ENCODE measurements around the gene HPS1.
A peak's percentile ranks its signal among the peaks of the same experiment; 100 is the strongest.

HPS1 gene

DNA sequence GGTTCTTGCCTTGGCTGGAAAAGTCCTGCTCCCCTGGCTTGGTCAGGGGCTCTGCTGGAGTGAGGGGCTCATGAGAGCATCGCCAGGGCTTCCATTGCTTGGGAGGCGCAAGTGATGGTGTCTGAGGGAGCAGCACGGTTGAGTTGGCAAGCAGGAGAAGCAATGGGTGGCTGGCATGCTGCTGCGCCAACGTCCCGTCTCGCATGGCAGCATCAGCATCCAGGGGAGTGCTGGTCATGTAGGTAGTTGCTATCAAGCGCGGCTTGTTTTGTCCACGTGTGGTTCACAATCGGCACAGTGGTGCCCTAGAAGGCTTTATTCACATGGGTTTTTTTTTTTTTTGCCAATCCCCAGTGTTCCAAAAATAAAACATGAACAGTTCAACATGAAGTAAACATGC, 35.6 kb downstream of the HPS1 start:
- DNase-seq (no peak), ATAC-seq (no peak)

DNA sequence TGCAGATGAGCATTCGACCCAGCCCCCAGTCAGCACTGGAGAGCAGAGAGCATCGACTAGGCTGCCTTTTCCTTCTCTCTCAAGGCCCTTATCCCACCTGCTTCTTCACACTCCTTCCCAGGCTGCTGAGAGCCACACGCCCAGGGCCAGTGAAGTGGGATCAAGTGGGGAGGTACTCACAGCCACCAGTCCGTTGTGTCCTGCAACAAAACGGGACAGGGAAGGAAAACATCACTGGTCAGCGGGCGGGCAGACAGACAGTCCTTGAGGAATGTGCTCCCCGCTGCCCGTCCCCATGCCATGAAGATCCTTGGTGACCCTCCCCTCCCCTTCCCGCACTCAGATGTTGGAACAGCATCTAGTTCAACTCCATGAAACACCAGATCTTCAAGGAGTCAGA, 36.0 kb downstream of the HPS1 start:
- ATAC-seq (no peak), DNase-seq (no peak)

DNA sequence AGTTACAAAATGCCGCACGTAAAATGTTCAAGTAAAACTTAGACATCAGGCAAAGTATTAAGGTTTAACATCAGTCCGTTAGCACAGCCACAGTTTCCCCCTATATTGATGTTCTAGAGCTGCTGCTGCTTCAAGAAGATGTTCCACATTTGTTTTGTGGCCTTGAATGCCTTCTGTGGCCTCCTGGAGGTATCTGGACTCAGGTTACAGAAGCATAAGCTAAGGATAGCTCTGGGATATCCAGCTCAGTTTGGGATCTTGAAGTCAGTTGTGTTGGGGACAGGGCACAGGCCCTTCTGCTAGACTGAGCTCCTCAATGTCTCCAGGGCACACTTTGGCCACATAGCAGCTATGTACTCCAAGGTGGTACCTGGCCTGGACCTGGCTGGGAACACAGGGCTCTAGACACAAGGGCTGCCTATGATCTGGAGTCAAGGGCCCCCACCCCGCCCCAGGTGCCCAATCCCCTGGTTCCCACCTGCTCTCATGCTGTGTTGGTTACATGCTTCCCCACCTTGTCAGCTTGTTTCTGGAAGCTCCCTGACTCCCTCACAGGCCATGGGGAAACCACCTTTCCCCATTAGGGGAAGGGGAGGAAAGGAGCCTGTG, 36.5 kb downstream of the HPS1 start:
- no peak for DNase-seq
- no peak for ATAC-seq

DNA sequence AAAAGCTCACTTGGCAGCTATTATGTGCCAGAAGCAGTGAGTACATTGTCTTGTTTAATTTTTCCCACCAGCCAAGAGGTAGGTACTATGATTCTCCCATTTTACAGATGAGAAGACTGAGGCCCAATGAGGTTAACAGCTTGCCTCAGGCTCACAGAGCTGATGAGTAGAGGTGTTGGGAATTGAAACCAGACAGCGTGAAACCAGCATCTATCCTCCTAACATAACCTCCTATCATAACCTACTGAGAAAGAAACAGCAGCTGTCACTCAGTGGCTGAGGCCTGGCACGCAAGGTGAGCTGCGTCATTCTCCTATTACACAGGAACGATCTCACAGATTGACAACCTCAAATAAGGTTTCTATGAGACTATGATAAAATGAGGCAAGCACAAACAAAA, 37.9 kb downstream of the HPS1 start:
- ATAC-seq = no peak
- DNase-seq = no peak

DNA sequence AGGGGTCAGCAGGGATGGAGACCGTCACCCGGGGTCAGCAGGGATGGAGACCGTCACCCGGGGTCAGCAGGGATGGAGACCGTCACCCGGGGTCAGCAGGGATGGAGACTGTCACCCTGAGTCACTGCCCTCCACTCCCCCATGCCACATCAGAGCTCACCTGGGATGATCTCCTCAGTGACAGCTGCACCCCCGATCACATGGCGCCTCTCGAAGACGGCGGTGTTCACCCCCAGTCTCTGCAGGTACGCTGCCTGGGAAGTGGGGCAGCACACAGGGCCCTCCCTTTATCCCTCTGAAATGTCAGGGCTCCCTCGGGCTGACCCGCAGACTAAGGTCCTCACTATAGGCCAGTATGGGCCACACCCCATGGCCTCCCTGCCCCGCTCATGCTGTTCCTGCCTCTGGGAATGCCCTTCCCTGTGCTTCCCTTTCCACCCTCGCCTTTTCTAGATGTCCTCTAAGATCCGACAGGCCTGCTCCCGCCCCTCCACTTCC, 38.9 kb downstream of the HPS1 start:
- DNase-seq = no peak
- ATAC-seq = no peak

DNA sequence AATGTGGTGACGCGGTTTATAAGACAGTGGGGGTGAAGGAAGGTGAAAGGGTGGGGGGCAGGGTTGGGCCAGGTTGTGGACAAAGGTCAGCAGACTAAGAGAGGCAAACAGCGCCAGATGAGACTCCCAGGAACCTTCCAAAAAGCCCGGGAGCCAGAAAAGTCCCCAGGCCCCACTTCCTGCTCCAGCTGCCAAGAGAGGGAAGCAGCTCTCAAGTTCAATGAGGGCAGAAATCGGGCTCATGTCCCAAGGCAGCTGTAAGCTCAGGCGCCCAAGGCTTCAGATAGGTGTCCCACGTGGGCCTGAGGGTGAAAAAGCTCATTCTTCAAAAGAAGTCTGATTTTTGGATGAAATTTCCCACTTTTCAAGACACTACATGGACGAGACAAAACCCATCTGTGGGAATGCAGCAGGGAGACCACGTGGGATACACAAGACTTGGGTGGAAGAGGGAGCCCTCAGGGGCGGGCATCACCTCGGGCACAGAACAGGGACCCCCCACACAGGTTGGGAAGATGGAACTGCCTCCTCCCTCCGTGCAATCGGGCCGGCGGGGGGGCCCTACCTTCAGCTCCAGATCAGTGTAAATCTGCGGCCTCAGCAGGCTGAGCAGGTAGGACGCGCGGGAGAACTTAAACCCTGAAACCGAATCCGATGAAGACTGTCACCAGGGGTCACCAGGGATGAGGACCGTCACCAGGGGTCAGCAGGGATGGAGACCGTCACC, 39.6 kb downstream of the HPS1 start:
- ATAC-seq (no peak), DNase-seq (no peak)

DNA sequence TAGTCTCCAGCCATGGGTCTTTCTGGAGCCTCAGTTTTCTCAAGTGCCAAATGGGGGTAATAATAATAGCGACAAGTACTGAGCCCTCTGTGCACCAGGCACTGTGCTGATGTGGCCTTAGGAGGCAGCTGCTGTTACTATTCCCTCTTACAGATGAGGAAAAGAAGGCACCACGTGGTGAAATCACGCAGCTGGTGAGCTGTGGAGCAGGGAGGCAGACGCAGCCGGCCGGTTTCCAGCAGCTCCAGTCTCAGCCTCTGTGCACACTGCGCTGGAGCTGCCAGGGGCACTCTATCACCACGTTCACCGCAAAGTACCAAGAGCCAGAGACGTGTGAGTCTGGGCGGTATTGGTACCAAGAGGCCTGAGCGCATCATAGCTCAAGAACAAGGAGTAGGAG, 41.3 kb downstream of the HPS1 start:
- ATAC-seq (no peak), DNase-seq (no peak)

DNA sequence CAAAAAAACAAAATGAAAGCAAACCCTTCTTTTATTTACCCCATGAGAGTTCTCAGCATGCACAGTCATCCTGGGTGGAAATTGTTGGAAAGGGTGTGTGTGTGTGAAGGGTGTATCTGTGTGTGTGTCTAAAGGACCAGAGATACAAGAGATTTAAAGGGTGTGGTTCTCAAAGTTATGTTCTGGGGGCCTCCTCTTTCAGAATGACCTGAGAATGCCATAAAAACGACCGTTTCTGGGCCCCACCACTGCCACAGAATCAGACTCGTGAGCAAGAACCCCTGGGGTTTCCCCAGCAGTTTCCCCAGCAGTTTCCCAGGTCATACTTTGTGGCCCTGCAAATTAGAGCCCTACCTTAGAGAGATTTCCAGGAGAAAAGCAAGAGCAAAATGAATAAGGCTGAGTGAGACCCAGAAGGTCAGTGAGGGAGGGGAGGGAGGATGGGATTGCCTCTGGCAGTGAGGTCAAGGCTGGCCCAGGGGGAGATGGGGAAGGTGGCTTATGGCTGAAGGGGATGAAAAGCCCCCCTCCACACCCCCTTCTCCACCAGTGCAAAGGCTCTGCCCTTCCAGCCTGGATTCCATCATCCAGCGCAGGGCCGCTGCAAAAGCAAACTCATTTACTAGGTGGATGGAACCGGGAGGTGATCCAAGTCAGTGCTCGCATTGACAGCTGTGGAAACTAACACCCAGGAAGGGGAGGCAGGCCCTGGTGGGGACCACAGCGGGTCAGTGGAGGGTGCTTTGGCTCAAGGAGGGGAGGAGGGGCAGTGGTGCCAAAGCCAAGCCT, 42.0 kb downstream of the HPS1 start:
- peak; percentile 38 for DNase-seq
- ATAC-seq = peak; percentile 77

DNA sequence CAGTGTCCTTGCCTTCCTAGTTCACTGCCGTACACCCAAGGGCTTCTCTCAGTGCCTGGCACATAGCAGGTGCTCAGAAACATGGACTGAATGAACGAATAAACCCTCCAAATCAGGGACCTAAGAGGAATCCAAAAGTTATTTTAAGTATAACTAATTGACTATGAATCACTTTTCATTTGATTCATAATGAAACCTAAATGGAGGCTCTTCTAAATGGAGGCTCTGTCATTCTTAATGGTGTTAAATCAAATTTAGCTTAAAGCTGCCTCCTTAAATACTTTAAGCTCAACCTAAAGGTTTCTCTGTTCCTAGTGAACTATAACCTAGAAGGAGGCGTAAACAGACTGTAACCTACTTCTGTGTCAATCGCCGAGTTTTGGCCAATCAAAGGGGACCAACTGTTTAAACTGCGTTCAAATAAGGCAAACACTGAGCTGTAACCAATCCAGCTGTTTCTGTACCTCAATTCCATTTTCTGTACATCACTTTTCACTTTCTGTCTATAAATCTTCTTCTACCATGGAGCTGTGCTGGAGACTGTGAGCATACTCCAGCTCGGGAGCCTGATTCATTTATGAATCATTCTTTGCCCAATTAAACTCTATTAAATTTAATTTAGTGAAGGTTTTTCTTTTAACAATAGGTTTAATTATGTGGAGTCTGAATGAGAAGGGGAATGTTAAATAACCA, 42.8 kb downstream of the HPS1 start:
- ATAC-seq = peak; percentile 20
- DNase-seq = no peak

DNA sequence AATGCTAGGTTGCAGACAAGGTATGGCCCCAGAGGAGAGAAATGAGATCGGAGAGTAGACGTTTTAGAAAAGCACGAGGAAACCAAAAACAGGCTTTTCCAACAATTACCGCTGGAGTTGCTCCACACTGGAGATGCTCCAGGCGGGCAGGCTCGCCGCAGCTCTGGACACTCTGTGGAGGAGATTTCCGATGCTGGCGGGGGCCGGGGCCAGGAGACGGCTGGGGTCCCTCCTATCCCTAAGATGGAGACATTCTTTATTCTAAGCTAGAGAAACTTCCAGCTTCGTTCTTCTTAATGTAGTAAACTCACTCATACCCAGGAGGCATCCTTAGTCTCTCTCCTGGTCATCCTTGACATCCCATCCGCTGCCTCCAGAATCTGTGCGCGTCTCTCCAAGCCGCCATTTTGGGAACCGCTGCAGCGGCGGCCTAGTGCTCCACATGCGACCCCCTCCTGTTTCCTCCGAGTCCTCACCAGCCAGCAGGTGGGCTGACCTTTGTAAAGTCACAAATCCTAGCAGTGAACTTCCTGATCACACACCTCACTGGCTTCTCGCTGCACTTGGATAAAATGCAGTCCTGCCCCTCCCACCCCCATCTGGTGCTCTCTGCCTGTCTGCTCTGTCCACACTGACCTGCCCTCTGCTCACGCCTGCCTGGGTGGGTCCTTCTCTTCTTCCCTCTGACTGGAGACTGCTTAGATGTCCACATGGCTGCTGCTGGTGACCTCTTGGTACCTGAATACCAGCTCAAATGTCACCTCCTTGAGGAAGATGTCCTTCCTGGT, 43.6 kb downstream of the HPS1 start:
- ATAC-seq (no peak), DNase-seq (no peak)

DNA sequence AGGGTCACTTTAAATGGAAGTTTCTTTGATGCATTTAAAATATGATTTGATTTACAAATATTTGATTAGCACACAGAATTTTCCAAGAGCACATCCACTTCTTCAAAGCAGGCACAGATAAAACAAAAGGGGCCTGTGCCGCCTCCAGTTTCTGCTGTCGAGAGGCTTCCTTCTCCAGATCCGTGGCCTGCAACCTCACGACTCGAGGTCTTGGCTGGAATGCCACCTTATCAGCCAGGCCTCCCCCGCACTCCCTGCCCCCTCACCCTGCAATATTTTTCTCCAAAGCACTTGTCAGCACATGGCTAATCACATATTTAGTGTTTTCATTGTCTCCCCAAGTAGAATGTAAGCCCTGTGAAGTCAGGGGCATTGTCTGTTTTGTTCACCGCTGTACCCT, 44.3 kb downstream of the HPS1 start:
- ATAC-seq (no peak), DNase-seq (no peak)

DNA sequence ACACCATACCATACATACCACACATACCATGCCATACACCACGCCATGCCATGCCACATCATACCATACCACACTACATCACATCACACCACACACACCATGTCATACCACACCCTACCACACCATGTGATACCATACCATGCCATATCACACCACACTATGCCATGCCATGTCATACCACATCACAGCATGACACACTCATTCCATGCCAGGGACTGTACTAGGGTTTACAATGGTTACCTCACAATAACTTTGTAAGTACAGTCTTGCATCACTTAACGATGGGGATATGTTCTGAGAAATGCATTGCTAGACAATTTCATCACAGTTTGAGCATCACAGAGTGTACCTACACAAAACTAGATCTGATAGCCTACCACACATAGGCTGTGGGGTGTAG, 46.3 kb downstream of the HPS1 start:
- DNase-seq (no peak), ATAC-seq (peak; percentile 32)

DNA sequence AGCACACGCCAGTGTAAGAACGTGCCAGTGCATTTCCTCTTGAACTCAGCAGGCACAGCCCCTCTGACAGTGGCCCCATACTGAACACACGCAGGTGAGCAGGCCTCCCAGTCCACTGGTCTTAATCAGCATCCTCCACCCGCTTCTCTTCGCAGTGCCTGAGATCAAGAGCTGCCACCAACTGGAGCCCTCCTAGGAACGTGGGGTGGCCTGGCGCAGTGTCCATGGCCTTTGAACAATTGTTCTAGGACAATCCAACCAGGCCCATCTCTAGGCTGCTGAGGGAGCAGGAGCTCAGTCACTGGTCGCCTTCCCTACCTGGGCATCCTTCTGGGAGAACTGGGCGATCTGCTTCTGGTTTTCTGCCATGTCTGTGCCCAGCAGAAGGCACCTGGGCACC, 47.0 kb downstream of the HPS1 start:
- ATAC-seq = no peak
- no peak for DNase-seq

DNA sequence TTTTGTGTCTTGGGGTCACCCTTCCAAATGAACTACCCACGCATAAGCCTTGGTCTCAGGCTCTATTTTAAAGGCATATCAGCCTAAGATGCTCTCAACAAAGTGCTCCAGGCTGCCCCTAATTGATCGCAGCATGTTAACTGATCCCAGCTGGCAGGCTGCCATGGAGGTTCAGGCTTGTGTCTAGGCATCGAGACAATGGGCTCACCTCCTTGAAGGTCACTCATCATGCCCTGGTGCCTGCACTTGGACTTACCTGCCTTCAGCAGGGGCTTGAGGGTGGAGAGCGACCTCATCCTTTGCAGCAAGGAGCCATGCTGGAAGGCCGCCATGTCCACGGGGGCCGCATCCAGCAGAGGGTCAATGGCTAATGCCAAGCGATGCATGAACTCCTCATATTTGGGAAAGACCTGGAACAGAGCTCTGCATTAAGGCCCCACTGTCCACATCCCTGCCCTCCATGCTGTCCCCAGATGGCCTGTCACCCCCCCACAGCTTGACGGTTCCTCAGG, 49.6 kb downstream of the HPS1 start:
- DNase-seq (no peak), ATAC-seq (no peak)

DNA sequence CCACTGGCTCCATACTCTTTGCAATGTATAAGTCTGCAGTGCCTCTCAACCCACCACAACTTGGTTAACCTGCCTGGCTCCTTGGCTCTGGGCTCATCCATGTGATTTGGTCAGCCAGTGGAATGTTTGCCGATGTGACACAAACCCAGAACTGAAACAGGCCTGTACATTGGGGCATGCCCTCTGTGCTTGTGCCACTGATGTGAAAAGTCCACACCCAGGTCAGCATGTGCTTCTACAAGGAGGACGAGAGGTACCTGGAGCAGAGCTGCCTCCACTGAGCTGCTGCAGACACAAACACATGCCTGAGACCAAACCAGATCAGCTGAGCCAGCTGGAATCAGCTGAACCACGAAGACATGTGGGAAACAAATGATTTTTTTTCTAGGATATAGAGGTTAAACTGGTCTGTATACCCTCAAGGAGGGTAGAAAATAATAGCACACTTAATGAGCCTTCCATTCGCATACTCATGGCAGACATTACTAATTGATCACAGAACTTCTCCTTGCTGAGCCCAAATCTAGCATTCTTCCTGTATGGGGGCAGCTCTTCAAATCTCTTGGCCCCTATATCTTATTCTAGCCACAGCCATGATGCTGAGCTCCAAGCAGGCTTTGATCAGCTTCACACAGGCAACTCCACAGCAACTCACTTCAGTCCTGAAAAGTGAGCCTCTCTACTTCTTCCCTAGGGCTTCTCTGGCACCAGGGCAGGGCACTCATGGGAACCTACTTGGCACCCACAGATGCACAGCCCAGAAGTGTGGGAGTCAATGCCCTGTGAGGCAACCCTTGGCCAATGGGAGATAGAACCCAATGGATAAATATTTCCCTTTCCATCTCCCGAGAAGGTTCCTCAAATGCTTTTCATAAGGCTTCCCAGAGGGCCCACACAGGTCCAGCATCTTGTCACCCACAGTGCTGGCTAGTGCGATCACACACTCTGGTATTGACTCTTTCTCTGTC, 50.4 kb downstream of the HPS1 start:
- ATAC-seq = no peak
- no peak for DNase-seq

DNA sequence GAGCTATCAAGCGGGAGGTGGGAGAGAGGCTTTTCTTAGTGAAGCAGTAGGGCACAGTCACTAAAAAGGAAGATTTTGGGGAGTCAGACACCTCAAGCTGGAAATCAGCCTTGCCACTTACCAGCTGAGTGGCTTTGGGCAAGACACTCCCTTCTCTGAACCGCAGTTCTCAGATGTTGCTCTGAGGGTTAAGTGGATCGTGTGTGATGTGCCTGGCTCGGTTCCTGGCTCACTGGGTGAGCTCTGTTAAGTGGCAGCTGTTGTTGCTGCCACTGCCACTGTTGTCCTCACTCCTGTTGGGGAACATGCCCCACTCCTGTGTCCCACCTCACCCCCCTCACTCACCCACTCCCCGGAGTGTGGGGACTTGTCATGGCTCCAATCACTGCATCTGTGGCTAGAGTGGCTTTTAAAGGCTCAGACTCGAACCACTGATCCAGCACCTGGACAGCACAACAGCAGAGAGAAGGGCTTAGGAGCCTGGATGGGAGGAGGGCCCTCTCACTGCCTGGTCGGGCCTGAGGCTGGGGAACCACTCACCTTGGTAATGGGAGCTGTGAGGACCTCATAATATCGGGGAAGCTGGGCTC, 51.8 kb downstream of the HPS1 start:
- DNase-seq = no peak
- ATAC-seq = no peak

DNA sequence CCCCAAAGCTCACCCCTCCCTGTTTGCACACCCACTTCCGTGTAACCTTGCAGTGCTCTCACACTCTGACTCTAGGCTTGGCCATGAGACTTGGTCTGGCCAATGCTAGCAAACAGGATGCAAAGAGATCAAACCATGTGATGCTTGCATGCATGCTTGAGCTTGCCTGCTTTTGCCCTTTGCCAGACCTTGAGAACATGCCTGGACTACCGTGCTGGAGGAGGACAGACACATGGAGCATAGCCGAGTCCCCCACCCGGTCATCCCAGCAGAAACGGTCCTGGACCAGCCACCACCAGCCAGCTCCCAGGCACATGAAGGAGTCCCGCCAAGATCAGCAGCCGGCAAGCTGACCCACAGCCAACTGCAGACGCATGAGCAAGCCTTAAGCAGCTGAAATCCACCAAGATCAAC, 55.1 kb downstream of the HPS1 start:
- no peak for DNase-seq

DNA sequence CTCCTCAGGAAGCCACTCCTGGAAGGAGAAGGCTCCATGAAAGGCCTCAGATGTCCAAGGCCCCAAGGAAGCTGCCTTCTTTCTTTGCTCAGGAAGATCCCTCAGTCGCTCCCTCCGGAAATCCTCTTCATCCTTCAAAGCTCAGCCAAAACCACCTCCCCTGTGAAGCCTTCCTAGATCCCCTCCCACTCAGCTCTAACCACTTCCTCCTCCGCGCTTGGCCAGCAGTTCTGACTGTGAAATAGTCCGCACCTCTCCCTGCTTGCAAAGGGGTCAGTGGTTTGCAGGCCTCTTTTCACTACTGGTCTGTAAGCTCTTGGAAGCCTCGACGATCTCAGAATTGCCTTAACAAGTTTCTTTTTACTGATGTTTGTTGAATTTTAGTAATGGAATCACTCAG, 55.7 kb downstream of the HPS1 start:
- peak; percentile 16 for DNase-seq

More for the DNA sequence above, 55.1 kb downstream of the HPS1 start:
- ATAC-seq = no peak

DNA sequence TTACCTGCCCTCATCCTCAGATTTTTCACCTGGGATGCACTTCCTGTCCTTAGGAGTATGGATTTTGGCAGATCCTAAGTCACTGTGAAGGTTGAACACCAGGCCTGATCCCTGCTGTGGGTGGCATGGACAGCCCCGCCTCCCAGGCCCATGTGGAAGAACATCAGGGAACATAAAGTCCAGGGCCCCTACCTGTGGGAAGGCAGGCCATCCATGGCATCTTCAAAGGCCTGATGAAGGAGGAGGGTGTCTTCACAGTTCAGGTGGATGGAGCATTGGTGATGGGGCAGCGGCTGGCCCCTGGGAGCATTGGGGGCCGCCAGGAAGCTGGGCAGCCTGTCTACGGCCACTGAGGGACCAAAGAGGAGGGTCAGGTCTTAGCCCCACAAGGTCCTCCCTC, 56.3 kb downstream of the HPS1 start:
- no peak for DNase-seq
- ATAC-seq = no peak

More for the DNA sequence above, 55.7 kb downstream of the HPS1 start:
- no peak for ATAC-seq

DNA sequence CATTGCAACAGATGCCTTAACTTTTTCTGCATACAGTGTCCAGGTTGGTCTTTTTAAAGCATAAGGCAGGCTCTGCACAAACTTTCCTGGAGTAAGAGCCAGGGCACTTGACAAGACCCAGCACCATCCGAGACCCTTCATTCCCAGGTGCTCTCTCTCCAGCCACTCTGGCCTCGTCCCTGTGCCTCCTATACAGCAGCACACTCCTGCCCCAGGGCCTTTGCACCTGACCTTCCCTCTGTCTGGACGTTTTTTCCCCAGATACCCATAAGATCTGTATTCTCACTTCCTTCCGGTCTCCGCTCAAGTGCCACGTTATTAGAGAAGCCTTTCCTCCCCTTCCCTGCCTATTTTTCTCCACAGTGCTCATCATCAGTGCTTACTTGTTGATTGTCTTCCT, 57.3 kb downstream of the HPS1 start:
- DNase-seq (no peak), ATAC-seq (no peak)

Measured in stimulated activated naive CD8-positive, alpha-beta T cell treated with anti-CD3 and anti-CD28 coated beads, Interleukin-15, Interleukin-2, amounts not matched to agents 100 U/mL and 50 U/mL, for 24 hours (primary cell).